Heart left ventricle (tissue), 16 donors: ENCODE data around the gene NKAIN2. TPM values are rescaled to one million over a fixed set of nuclear protein-coding genes. Genes with fewer than 3 reads are reported as not detected.

Source experiments
- ATAC-seq, 4 donors: fragments of 200-7000 bp; cut with Tn5 transposase; one replicate each; pipeline ENCODE4 v1.9.1; 2020 to 2022; ENCODE audit warnings: moderate library complexity in 4 of 4, mild to moderate bottlenecking in 3 of 4, moderate number of reproducible peaks in 1 of 4
- DNase-seq, 5 donors: peaks; one replicate each; pipeline ENCODE4 v3.0.0-alpha.2; 2020
- H3K27ac ChIP-seq, 12 donors: fragments of 200-600 bp; sonication (generic) in 4 of 12; one replicate each; pipeline versions ENCODE4 v1.5.0 to v1.8.0; 2016 to 2022; ENCODE audit warnings: mild to moderate bottlenecking in 2 of 12
- H3K27me3 ChIP-seq, 9 donors: fragments of 200-600 bp; sonication (generic) in 2 of 9; one replicate each; pipeline versions ENCODE4 v1.5.1 to v1.8.0; 2016 to 2022; ENCODE audit warnings: mild to moderate bottlenecking in 3 of 9
- H3K36me3 ChIP-seq, 9 donors: fragments of 200-600 bp; sonication (generic) in 2 of 9; one replicate each; pipeline versions ENCODE4 v1.5.0 to v1.8.0; 2018 to 2022; ENCODE audit warnings: mild to moderate bottlenecking in 2 of 9
- H3K4me1 ChIP-seq, 12 donors: fragments of 200-600 bp; sonication (generic) in 4 of 12; one replicate each; pipeline versions ENCODE4 v1.5.0 to v1.8.0; 2016 to 2022; ENCODE audit warnings: mild to moderate bottlenecking in 3 of 12
- H3K4me3 ChIP-seq, 12 donors: fragments of 200-600 bp; sonication (generic) in 4 of 12; one replicate each; pipeline versions ENCODE4 v1.5.0 to v1.8.0; 2017 to 2022; ENCODE audit warnings: mild to moderate bottlenecking in 9 of 12, moderate library complexity in 4 of 12
- H3K9me3 ChIP-seq, 12 donors: fragments of 200-600 bp; sonication (generic) in 4 of 12; one replicate each; pipeline versions ENCODE4 v1.5.0 to v1.8.0; 2016 to 2022; ENCODE audit warnings: mild to moderate bottlenecking in 1 of 12
- POLR2A ChIP-seq, 2 donors: fragments of 450-650 bp; IDR thresholded peaks; one replicate each; pipeline ENCODE4 v1.6.1; 2017; ENCODE audit warnings: antibody characterized with exemption in 2 of 2, mild to moderate bottlenecking in 2 of 2, moderate library complexity in 2 of 2
- WGBS, 4 donors: extraction: QIAGEN DNeasy Blood & Tissue Kit in 2 of 4; methylation state at CpG; one replicate each; pipeline versions ENCODE4 v1.1.5 to v1.1.7; 2013 to 2018; 5-methylcytosine and 5-hydroxymethylcytosine counted together
- intact Hi-C, 10 donors: fragments of 100-400 bp; cut with DNase I; formaldehyde crosslinking; loops; one replicate each; pipeline versions ENCODE4 v1.11.1 to v1.14.2; 2022
- polyA plus RNA-seq, 2 donors: library from polyadenylated mRNA; stranded (reverse); fragments of 200-250 nt; gene quantifications; one replicate each; pipeline ENCODE4 v1.2.3, GENCODE V29; 2013
- total RNA-seq, 9 donors: library from RNA; depleted of rRNA in 2 of 9; stranded (reverse); fragments of >200 nt in 2 of 9; fragmentation: NEBNext Ultra II Directional in 3 of 9; extraction: Animal tissue kit (Norgen Biotek cat#: 25700) in 3 of 9; gene quantifications; one replicate each; pipeline versions ENCODE4 v1.1.0 to v1.2.4, GENCODE V29; 2016 to 2023
- TF ChIP-seq, protein P1 (sequence below), 12 donors: fragments of 200-600 bp; sonication (generic) in 4 of 12; IDR thresholded peaks; one replicate each; pipeline versions ENCODE4 v1.5.0 to v1.8.0; 2018 to 2022; ENCODE audit warnings: antibody characterized with exemption in 12 of 12, mild to moderate bottlenecking in 5 of 12
- donor health status: ischemic (EF 13 %, LVEDD 7.1; RV severe dilation, severe dysfunction).
- donor health status: healthy with polysubstance abuse.
- donor health status: DM: no; HTN: yes; CAD: no.
- donor health status: DM: no; HTN: no; CAD: no.
- donor health status: ischemic (EF 25% LVEDD 6.9; RV normal size, moderate dysfunction).
- donor health status: ischemic (EF 25% LVEDD 5.7; RV mildly dilated, moderate dysfunction).
- donor health status: healthy.
- donor health status: DM: yes; HTN: yes; CAD: no.
- donor health status: ischemic (EF 35%, LVEDD 5.7; RV mildly dilated, moderate dysfunction).
- donor health status: nonischemic (EF 11% LVEDD 7.7; RV severe dilation, severe dysfunction).
- donor health status: DM: yes; HTN: yes; CAD: no.
- donor health status: PGD.
- donor health status: ischemic (EF 29% LVEDD 5.4; RV normal size, mild dysfunction).
- donor health status: nonischemic (EF 23%, LVEDD 6.1; RV moderate dilation, normal function).

Gene NKAIN2
- total and polyA plus RNA-seq, 11 donors: 0.19 to 0.83 (median 0.33) TPM; not detected in 2

GRCh38 chr6:124420116-124420840 is 616.6 kb downstream of the NKAIN2 start:
- H3K36me3 ChIP-seq: no peaks in the 10 kb centered on the region
- no peak overlapping the region for H3K27ac ChIP-seq
- no peak overlapping the region for H3K4me3 ChIP-seq
- no peaks in the 10 kb centered on the region for H3K27me3 ChIP-seq
- H3K9me3 ChIP-seq: no peaks in the 10 kb centered on the region
- intact Hi-C loops: no loop called here
- DNase-seq (no peak), ATAC-seq (no peak)
- 67 to 75% (median 70%) methylated on average over 4 of the region's 4 CpGs for WGBS, 4 donors
- no peaks in the 10 kb centered on the region for H3K4me1 ChIP-seq
- no peak for TF ChIP-seq POLR2A (IDR thresholded peaks at IDR 0.05)
- TF ChIP-seq, protein P1, sequence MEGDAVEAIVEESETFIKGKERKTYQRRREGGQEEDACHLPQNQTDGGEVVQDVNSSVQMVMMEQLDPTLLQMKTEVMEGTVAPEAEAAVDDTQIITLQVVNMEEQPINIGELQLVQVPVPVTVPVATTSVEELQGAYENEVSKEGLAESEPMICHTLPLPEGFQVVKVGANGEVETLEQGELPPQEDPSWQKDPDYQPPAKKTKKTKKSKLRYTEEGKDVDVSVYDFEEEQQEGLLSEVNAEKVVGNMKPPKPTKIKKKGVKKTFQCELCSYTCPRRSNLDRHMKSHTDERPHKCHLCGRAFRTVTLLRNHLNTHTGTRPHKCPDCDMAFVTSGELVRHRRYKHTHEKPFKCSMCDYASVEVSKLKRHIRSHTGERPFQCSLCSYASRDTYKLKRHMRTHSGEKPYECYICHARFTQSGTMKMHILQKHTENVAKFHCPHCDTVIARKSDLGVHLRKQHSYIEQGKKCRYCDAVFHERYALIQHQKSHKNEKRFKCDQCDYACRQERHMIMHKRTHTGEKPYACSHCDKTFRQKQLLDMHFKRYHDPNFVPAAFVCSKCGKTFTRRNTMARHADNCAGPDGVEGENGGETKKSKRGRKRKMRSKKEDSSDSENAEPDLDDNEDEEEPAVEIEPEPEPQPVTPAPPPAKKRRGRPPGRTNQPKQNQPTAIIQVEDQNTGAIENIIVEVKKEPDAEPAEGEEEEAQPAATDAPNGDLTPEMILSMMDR (IDR thresholded peaks at IDR 0.05): no peak

DNA sequence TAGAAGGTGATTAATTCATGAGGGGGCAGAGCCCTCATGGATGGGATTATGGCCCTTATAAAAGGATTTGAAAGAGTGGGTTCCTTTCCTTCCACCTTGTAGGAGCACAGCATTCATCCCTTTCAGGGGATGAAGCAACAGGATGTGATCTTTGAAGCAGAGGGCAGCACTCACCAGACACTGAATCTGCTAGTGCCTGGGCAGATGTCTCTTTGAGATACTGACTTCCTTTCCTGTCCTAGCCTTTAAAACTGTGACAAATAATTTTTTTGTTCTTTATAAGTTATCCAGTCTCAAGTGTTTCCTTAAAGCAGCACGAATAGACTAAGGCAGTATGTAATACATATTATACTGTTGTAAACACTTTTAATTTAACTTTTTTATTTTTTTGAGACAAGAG is 620.0 kb downstream of the NKAIN2 start:
- H3K9me3 ChIP-seq: no peaks in the 10 kb centered on the region
- no peak overlapping the region for H3K4me3 ChIP-seq
- ATAC-seq (no peak), DNase-seq (no peak)
- no peaks in the 10 kb centered on the region for H3K27me3 ChIP-seq
- H3K27ac ChIP-seq: no peak overlapping the region
- intact Hi-C loops: no loop called here
- no peaks in the 10 kb centered on the region for H3K36me3 ChIP-seq
- no peak for TF ChIP-seq POLR2A (IDR thresholded peaks at IDR 0.05)
- TF ChIP-seq, protein P1 (IDR thresholded peaks at IDR 0.05): no peak
- 68 to 75% (median 71%) methylated on average over 1 of the region's 1 CpG for WGBS, 4 donors
- H3K4me1 ChIP-seq: no peaks in the 10 kb centered on the region

DNA sequence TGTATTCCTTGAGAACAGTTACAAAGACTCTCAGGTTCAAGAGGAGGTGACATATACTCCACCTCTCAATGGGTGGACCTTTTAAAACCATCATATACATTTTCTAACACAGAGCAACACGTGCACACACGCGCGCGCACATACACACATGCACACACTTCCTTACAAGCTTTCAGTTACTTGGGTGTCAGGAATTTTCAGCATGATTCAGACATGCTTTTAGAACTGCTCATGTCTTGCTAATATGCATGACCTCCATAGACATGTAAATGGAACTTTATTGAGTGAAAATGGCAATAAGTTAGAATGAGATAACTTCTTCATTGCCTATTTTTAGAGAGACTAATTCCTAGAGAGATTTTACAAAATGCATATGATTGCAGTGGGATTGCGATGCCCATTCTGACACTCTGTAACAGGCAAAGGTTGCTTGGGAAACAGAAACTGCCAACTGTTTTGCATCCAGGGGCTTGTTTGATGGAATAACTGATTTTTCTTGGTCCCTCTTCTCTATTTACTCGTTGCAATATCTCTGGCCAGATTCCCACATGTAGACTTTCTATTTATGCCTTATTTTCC is 627.2 kb downstream of the NKAIN2 start:
- TF ChIP-seq, protein P1 (IDR thresholded peaks at IDR 0.05): no peak
- no peak for TF ChIP-seq POLR2A (IDR thresholded peaks at IDR 0.05)
- intact Hi-C loops: no loop called here
- 86 to 92% (median 88%) methylated on average over 7 of the region's 7 CpGs for WGBS, 4 donors

DNA sequence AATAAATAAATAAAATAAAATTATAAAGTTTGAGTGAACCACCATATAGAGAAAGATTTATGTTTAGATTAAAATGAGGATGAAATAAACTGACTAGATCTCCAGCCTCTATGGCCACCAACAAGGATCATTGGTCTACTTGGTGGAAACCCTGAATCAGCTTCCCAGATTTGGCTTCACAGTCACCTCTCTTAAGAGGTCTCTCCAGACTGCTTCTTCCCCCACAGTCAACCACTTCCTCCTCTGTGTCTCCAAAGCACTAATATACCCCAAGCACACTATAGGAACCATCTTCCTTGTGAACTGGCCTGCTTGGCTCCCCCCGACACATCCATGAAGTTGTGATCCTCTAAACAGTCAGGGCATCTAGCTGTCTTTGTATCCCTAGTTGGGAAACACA is 629.0 kb downstream of the NKAIN2 start:
- no peak for TF ChIP-seq POLR2A (IDR thresholded peaks at IDR 0.05)
- TF ChIP-seq, protein P1 (IDR thresholded peaks at IDR 0.05): no peak
- Histone ChIP-seq H3K4me1 (no peaks in the 10 kb centered on the region), H3K27me3 (no peaks in the 10 kb centered on the region), H3K4me3 (no peak overlapping the region), H3K27ac (no peak overlapping the region), H3K9me3 (no peaks in the 10 kb centered on the region), H3K36me3 (no peaks in the 10 kb centered on the region)
- DNase-seq (no peak), ATAC-seq (no peak)
- 93 to 100% (median 98%) methylated on average over 1 of the region's 1 CpG for WGBS, 4 donors
- intact Hi-C loops: no loop called here

More for the DNA sequence above, 627.2 kb downstream of the NKAIN2 start:
- DNase-seq (no peak), ATAC-seq (no peak)
- H3K4me3 ChIP-seq: no peak overlapping the region
- H3K27me3 ChIP-seq: no peaks in the 10 kb centered on the region
- no peaks in the 10 kb centered on the region for H3K4me1 ChIP-seq
- no peaks in the 10 kb centered on the region for H3K9me3 ChIP-seq
- no peaks in the 10 kb centered on the region for H3K36me3 ChIP-seq
- H3K27ac ChIP-seq: no peak overlapping the region
